Ascending aorta (tissue), 2 donors: ENCODE measurements around the gene TANGO2. TPM values are rescaled to one million over a fixed set of nuclear protein-coding genes. Genes with fewer than 3 reads are reported as not detected.
A peak's percentile ranks its signal among the peaks of the same experiment; 100 is the strongest.

Source experiments
- DNase-seq, 2 donors: peaks; one replicate each; pipeline ENCODE4 v3.0.0-alpha.2; 2019; ENCODE audit warnings: low spot score in 2 of 2
- H3K27ac ChIP-seq, 2 donors: fragments of 200-600 bp; sonication (generic); one replicate each; pipeline ENCODE4 v1.5.1; 2016 to 2017; ENCODE audit warnings: mild to moderate bottlenecking in 1 of 2
- H3K27me3 ChIP-seq: fragments of 200-600 bp; sonication (generic); one replicate; pipeline ENCODE4 v1.5.1; 2017
- H3K36me3 ChIP-seq, 2 donors: fragments of 200-600 bp; sonication (generic); one replicate each; pipeline ENCODE4 v1.5.1; 2016
- H3K4me1 ChIP-seq, 2 donors: fragments of 200-600 bp; sonication (generic); one replicate each; pipeline ENCODE4 v1.5.1; 2016 to 2017; ENCODE audit warnings: mild to moderate bottlenecking in 1 of 2
- H3K4me3 ChIP-seq, 2 donors: fragments of 200-600 bp; sonication (generic); one replicate each; pipeline ENCODE4 v1.5.1; 2016 to 2017; ENCODE audit warnings: mild to moderate bottlenecking in 1 of 2
- H3K9me3 ChIP-seq, 2 donors: fragments of 200-600 bp; sonication (generic); one replicate each; pipeline ENCODE4 v1.5.1; 2016
- CTCF ChIP-seq, 3 experiments: fragments of 200-600 bp in 2 of 3; fragments of 450-650 bp in 1 of 3; sonication (generic) in 2 of 3; IDR thresholded peaks; one replicate each; pipeline ENCODE4 v1.5.1; 2016 to 2019; ENCODE audit warnings: antibody characterized with exemption in 3 of 3, mild to moderate bottlenecking in 1 of 3, moderate library complexity in 1 of 3
- intact Hi-C: fragments of 100-400 bp; cut with DNase I; formaldehyde crosslinking; loops from one replicate; pipeline ENCODE4 v1.15.1; 2023
- total RNA-seq: library from RNA; depleted of rRNA; stranded (reverse); fragments of >200 nt; gene quantifications from one replicate; pipeline ENCODE4 v1.1.0, GENCODE V29; 2016

The TANGO2 gene
- total RNA-seq, 1 donor from 2014 or later: 26.3 TPM

DNA sequence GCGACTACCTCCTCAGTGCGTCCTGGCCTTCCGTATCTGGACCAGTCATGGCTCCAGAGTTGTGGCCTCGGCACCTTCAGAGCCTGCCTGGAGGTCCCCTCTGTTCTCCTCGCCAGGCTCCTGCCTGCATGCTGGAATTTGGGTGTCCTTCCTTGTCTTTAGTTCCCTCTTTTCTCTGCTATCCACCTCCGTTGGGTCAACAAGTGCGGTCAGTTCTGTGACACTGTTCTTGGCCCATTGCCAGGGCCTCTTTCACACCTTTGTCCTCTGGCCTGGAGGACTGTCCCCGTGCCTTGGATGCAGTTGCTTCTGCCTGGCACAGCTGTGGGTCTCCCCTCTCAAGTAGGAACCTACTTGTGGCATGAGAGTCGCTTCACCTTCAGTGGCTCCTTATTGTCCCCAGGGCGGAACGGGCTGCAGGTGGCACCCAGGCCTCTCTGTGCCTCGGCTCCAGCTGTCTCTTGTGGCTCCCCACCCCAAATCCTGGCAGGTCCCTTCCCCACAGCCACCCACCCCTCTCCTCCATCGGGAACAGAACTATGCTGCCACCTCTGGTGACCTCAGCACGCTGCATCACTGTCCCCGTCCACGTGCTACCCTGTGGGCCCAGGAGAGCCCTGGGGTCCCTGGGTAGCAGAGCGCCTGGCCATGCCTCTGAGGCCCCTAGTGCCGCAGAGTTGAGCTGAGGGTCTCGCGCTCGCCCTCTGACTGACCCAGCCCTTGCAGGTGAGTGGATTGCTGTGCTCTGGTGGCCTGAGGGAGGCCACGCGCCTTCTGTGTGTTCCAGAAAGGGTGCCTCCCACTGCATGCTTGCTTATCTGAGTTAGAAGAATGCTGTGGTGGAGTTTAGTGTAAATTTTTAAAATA, 63.9 kb downstream of the TANGO2 start:
- Histone ChIP-seq H3K9me3 (no peaks in the 10 kb centered on the region), H3K36me3 (peaks cover 42% of the 10 kb centered on the region in 2 donors), H3K4me1 (peaks cover 12 to 26% of the 10 kb centered on the region in 2 donors), H3K27ac (no peak overlapping the region), H3K4me3 (no peak overlapping the region), H3K27me3 (no peaks in the 10 kb centered on the region)
- peak in 1 of 3 experiments; percentile 21 for TF ChIP-seq CTCF (IDR thresholded peaks at IDR 0.05)
- intact Hi-C loops: no loop called here
- no peak for DNase-seq

GRCh38 chr22:20085651-20086050, 64.7 kb downstream of the TANGO2 start:
- no peak for DNase-seq
- Histone ChIP-seq H3K9me3 (no peaks in the 10 kb centered on the region), H3K27me3 (no peaks in the 10 kb centered on the region), H3K4me1 (peaks cover 12 to 26% of the 10 kb centered on the region in 2 donors), H3K4me3 (no peak overlapping the region), H3K27ac (no peak overlapping the region), H3K36me3 (peaks cover 50 to 51% of the 10 kb centered on the region in 2 donors)
- intact Hi-C loops: no loop called here
- no peak for TF ChIP-seq CTCF (IDR thresholded peaks at IDR 0.05)

GRCh38 chr22:20086101-20086599, 65.2 kb downstream of the TANGO2 start:
- Histone ChIP-seq H3K27me3 (no peaks in the 10 kb centered on the region), H3K36me3 (peaks cover 55 to 56% of the 10 kb centered on the region in 2 donors), H3K9me3 (no peaks in the 10 kb centered on the region), H3K4me3 (no peak overlapping the region), H3K4me1 (peaks cover 10 to 22% of the 10 kb centered on the region in 2 donors), H3K27ac (no peak overlapping the region)
- intact Hi-C loops: no loop called here
- TF ChIP-seq CTCF (IDR thresholded peaks at IDR 0.05): no peak
- no peak for DNase-seq

GRCh38 chr22:20086763-20087162, 65.9 kb downstream of the TANGO2 start:
- Histone ChIP-seq H3K4me1 (peaks cover 4 to 17% of the 10 kb centered on the region in 2 donors), H3K4me3 (no peak overlapping the region), H3K27ac (no peak overlapping the region), H3K9me3 (no peaks in the 10 kb centered on the region), H3K27me3 (no peaks in the 10 kb centered on the region), H3K36me3 (peaks cover 62% of the 10 kb centered on the region in 2 donors)
- no peak for DNase-seq
- no peak for TF ChIP-seq CTCF (IDR thresholded peaks at IDR 0.05)
- intact Hi-C loops: no loop called here

DNA sequence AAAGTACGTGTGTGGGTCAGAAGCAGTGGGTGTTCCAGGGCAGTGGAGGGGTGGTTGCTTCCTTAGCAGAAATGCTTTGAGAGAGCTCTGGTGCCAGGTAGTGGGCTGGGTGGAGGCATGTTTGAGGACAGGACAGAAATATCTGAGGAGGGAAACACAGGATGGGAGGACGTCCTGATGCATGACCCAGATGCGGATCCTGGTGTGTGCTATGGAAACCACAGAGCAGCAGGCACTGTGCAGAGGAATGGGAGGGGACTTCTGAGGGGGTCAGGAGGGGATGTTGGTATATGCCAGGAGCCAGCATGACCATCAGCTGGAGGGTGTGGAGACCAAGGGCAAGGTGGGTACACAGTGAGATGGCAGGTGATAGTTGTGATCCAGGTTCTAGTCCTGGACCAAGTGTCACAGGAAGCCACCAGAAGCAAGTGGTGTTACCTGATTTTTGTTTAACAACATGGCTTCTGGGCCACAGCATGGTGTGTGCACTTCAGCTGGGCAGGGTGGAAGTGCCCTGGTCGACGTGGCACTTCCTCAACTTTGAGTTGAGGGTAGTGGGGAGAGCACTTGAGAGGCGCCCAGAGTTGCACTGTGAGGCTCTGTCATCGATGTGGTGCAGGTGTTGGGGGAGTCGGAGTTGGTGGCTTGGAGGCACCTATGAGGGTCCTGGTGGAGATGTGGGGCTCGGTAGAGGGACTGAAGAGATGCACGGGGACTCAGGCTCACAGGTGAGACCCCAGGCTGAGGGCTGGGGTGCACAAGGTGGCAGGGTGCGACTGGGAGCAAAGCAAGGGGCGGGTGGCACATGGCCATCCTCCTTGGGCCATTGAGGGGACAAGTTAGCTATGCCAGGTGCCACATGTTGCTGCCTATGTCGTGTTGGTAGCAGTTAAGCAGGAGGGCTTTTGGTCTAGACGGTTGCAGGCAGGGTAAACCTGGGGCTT, 66.7 kb downstream of the TANGO2 start:
- H3K27ac ChIP-seq: no peak overlapping the region
- H3K36me3 ChIP-seq: peaks cover 69 to 70% of the 10 kb centered on the region in 2 donors
- no peaks in the 10 kb centered on the region for H3K27me3 ChIP-seq
- H3K4me3 ChIP-seq: no peak overlapping the region
- intact Hi-C loops: no loop called here
- no peak for TF ChIP-seq CTCF (IDR thresholded peaks at IDR 0.05)
- DNase-seq: no peak
- no peaks in the 10 kb centered on the region for H3K9me3 ChIP-seq
- peaks cover 4 to 13% of the 10 kb centered on the region in 2 donors for H3K4me1 ChIP-seq
